GM18951 (cell line): ENCODE results near the gene MT1M.

Source experiments
- POLR2A ChIP-seq: IDR thresholded peaks from 4 replicates; pipeline ENCODE4 v1.6.1; 2011; ENCODE audit warnings: mild to moderate bottlenecking; ENCODE audit not compliant: insufficient read length, insufficient read depth; ENCODE audit errors: extremely low read depth
- in situ Hi-C: fragments of 300-500 bp; cut with MboI; formaldehyde crosslinking; loops from one replicate; pipeline ENCODE4 v1.12.0; 2022; ENCODE audit warnings: low sequenced_read_pairs, mixed read lengths, inconsistent platforms; ENCODE audit not compliant: unreplicated experiment

MT1M gene

GRCh38 chr16:56628486-56629350 is 3.7 kb upstream of the MT1M start:
- in situ Hi-C loops: no loop called here
- no peak for TF ChIP-seq POLR2A

GRCh38 chr16:56629531-56629930 is 2.9 kb upstream of the MT1M start:
- TF ChIP-seq POLR2A: no peak
- in situ Hi-C loops: no loop called here

GRCh38 chr16:56630134-56630533 is 2.3 kb upstream of the MT1M start:
- no peak for TF ChIP-seq POLR2A
- in situ Hi-C loops: no loop called here

- in situ Hi-C loops: no loop called here
- no peak for TF ChIP-seq POLR2A
These were observed 1.3 kb upstream of the MT1M start for GRCh38 chr16:56631197-56631596.

- no peak for TF ChIP-seq POLR2A
- in situ Hi-C loops: no loop called here
These were observed 665 bp upstream of the MT1M start for GRCh38 chr16:56631832-56632155.

GRCh38 chr16:56632848-56633365 is 448 bp downstream of the MT1M start:
- no peak for TF ChIP-seq POLR2A
- in situ Hi-C loops: no loop called here

GRCh38 chr16:56633535-56633934 is 1.1 kb downstream of the MT1M start:
- in situ Hi-C loops: no loop called here
- TF ChIP-seq POLR2A: no peak

GRCh38 chr16:56634715-56635440 is 2.4 kb downstream of the MT1M start:
- no peak for TF ChIP-seq POLR2A
- in situ Hi-C loops: no loop called here

- TF ChIP-seq POLR2A: no peak
- in situ Hi-C loops: no loop called here
These were observed 3.0 kb downstream of the MT1M start for GRCh38 chr16:56635441-56635967.

- no peak for TF ChIP-seq POLR2A
- in situ Hi-C loops: no loop called here
These were observed 4.4 kb downstream of the MT1M start for GRCh38 chr16:56636616-56637413.

GRCh38 chr16:56637814-56638750 is 5.6 kb downstream of the MT1M start, which contains the start of gene MT1A:
Gene MT1A, plus strand, starts transcription at chr16:56638666. Its CDS starts 73 bp downstream, at chr16:56638739.
- in situ Hi-C loops: no loop called here
- no peak for TF ChIP-seq POLR2A

- in situ Hi-C loops: no loop called here
- no peak for TF ChIP-seq POLR2A
These were observed 6.6 kb downstream of the MT1M start for GRCh38 chr16:56639045-56639444.
